ENCODE results near the gene POLR1E. TPM values are rescaled to one million over a fixed set of nuclear protein-coding genes. Genes with fewer than 3 reads are reported as not detected.

POLR1E gene
- total RNA-seq, 4 donors from 2014 or later: 4.0 to 15.7 (median 9.0) TPM

- WGBS, 2 donors (ENCODE audit: low coverage in 1 of 2): 55% methylated on average over 1 of the region's 1 CpG; no CpG with 5 or more reads in 1 of the 2 donors
- in situ Hi-C loops (cut with MboI; ENCODE audit: low pct_ligation_motif_present in 1 of 4, low pct_unique_long_range_greater_than_20kb in 1 of 4, low sequenced_read_pairs in 3 of 4): loop anchor here in 1 of 4 donors (25.0 kb wide), 1 partner anchor 119 kb away; the partner anchor contains the start of gene FRMPD1
- intact Hi-C loops (cut with DNase I; ENCODE audit: low total_unique reads): no loop called here
- no peak for TF ChIP-seq POLR2AphosphoS5 (IDR thresholded peaks at IDR 0.05)
- TF ChIP-seq POLR2A (IDR thresholded peaks at IDR 0.05): no peak
- no peak for TF ChIP-seq CTCF (IDR thresholded peaks at IDR 0.05)
- no peak for TF ChIP-seq EP300 (IDR thresholded peaks at IDR 0.05; ENCODE audit: low read depth)
- no peaks in the 10 kb centered on the region for H3K9me3 ChIP-seq
- peaks cover 0 to 5% (median 2%) of the 10 kb centered on the region in 4 donors for H3K4me1 ChIP-seq
- H3K36me3 ChIP-seq: peaks cover 0 to 5% (median 0%) of the 10 kb centered on the region in 4 donors
- no peak for DNase-seq
- H3K27ac ChIP-seq: no peak overlapping the region
- no peak overlapping the region for H3K4me3 ChIP-seq
- H3K27me3 ChIP-seq: no peaks in the 10 kb centered on the region
These were observed 57.1 kb downstream of the POLR1E start for GRCh38 chr9:37542895-37543294.

- TF ChIP-seq CTCF (IDR thresholded peaks at IDR 0.05) (no peak), POLR2A (IDR thresholded peaks at IDR 0.05) (no peak), EP300 (IDR thresholded peaks at IDR 0.05; ENCODE audit: low read depth) (no peak)
- no peak for DNase-seq
- 100% methylated on average over 1 of the region's 1 CpG; no CpG with 5 or more reads in 1 of the 2 donors for WGBS, 2 donors (ENCODE audit: low coverage in 1 of 2)
- Histone ChIP-seq H3K27ac (no peak overlapping the region), H3K36me3 (peaks cover 0 to 5% (median 0%) of the 10 kb centered on the region in 4 donors), H3K4me3 (no peak overlapping the region), H3K9me3 (no peaks in the 10 kb centered on the region), H3K4me1 (peaks cover 0 to 5% (median 2%) of the 10 kb centered on the region in 4 donors), H3K27me3 (no peaks in the 10 kb centered on the region)
- intact Hi-C loops (cut with DNase I; ENCODE audit: low total_unique reads) (no loop called here), in situ Hi-C loops (cut with MboI; ENCODE audit: low pct_ligation_motif_present in 1 of 4, low pct_unique_long_range_greater_than_20kb in 1 of 4, low sequenced_read_pairs in 3 of 4) (loop anchor here in 1 of 4 donors (25.0 kb wide), 1 partner anchor 119 kb away; the partner anchor contains the start of gene FRMPD1)
These were observed 57.7 kb downstream of the POLR1E start for GRCh38 chr9:37543468-37543867.

- no peaks in the 10 kb centered on the region for H3K27me3 ChIP-seq
- no peaks in the 10 kb centered on the region for H3K4me1 ChIP-seq
- DNase-seq: no peak
- in situ Hi-C loops (cut with MboI; ENCODE audit: low pct_ligation_motif_present in 1 of 4, low pct_unique_long_range_greater_than_20kb in 1 of 4, low sequenced_read_pairs in 3 of 4): loop anchor here in 1 of 4 donors (25.0 kb wide), 1 partner anchor 115 kb away; the partner anchor contains the start of gene FRMPD1
- H3K27ac ChIP-seq: no peak overlapping the region
- TF ChIP-seq POLR2A (IDR thresholded peaks at IDR 0.05) (no peak), CTCF (IDR thresholded peaks at IDR 0.05) (no peak), EP300 (IDR thresholded peaks at IDR 0.05; ENCODE audit: low read depth) (no peak)
- intact Hi-C loops (cut with DNase I; ENCODE audit: low total_unique reads): no loop called here
- H3K4me3 ChIP-seq: no peak overlapping the region
- H3K36me3 ChIP-seq: no peaks in the 10 kb centered on the region
- WGBS, 2 donors (ENCODE audit: low coverage in 1 of 2): 91 to 100% methylated on average over 2 to 5 of the region's 5 CpGs
- no peaks in the 10 kb centered on the region for H3K9me3 ChIP-seq
These were observed 61.7 kb downstream of the POLR1E start for GRCh38 chr9:37547328-37547878.

GRCh38 chr9:37549527-37549926 is 63.8 kb downstream of the POLR1E start:
- Histone ChIP-seq H3K9me3 (no peaks in the 10 kb centered on the region), H3K4me3 (no peak overlapping the region), H3K36me3 (no peaks in the 10 kb centered on the region), H3K27me3 (no peaks in the 10 kb centered on the region), H3K27ac (no peak overlapping the region), H3K4me1 (no peaks in the 10 kb centered on the region)
- in situ Hi-C loops (cut with MboI; ENCODE audit: low pct_ligation_motif_present in 1 of 4, low pct_unique_long_range_greater_than_20kb in 1 of 4, low sequenced_read_pairs in 3 of 4) (loop anchor here in 1 of 4 donors (25.0 kb wide), 1 partner anchor 113 kb away; the partner anchor contains the start of gene FRMPD1), intact Hi-C loops (cut with DNase I; ENCODE audit: low total_unique reads) (no loop called here)
- TF ChIP-seq CTCF (IDR thresholded peaks at IDR 0.05): no peak
- TF ChIP-seq EP300 (IDR thresholded peaks at IDR 0.05; ENCODE audit: low read depth): no peak
- no peak for TF ChIP-seq POLR2A (IDR thresholded peaks at IDR 0.05)
- no peak for TF ChIP-seq POLR2AphosphoS5 (IDR thresholded peaks at IDR 0.05)
- no peak for DNase-seq
